Caco-2 (cell line): ENCODE data around the gene TGFBRAP1. TPM values are rescaled to one million over a fixed set of nuclear protein-coding genes. Genes with fewer than 3 reads are reported as not detected.

Experiments
- BruUV-seq: library from RNA; stranded (reverse); fragments of 400-500 nt; replicated peaks from 2 replicates; lab custom pipeline; 2021; lab: Mats Ljungman, UMichigan
- CTCF ChIA-PET: fragments of 300-600 bp; sonication (Branson Sonifier 250); formaldehyde crosslinking; loops from one replicate; lab custom pipeline; 2022; ENCODE audit warnings: antibody characterized with exemption; lab: Charles Lee
- POLR2A ChIA-PET: fragments of 300-600 bp; sonication (Branson Sonifier 250); formaldehyde crosslinking; loops from one replicate; lab custom pipeline; 2022; ENCODE audit warnings: antibody characterized with exemption; lab: Charles Lee
- DNase-seq, 2 experiments: peaks; one replicate each; pipeline versions ENCODE4 v3.0.0 to v3.0.0-alpha.2; 2020 to 2022
- H3K27me3 ChIP-seq: replicated peaks from 2 replicates; pipeline ENCODE4 v1.6.0; 2011; ENCODE audit warnings: low read length; ENCODE audit not compliant: control insufficient read depth, insufficient read depth
- H3K36me3 ChIP-seq: 2 replicates; pipeline ENCODE4 v1.5.1; 2011; ENCODE audit warnings: low read length; ENCODE audit not compliant: control insufficient read depth, insufficient read depth
- H3K4me1 ChIP-seq: fragments of 250-450 bp; sonication (Bioruptor Pico); 2 replicates; pipeline ENCODE4 v1.5.1; 2020; ENCODE audit warnings: mild to moderate bottlenecking
- H3K4me3 ChIP-seq: 2 replicates; pipeline ENCODE4 v1.5.1; 2011; ENCODE audit warnings: low read depth, mild to moderate bottlenecking, control low read depth, low read length
- H3K9me3 ChIP-seq: fragments of 250-450 bp; sonication (Bioruptor Pico); 2 replicates; pipeline ENCODE4 v1.5.1; 2020; ENCODE audit warnings: mild to moderate bottlenecking, moderate library complexity
- H3K27ac Mint-ChIP-seq: one replicate; pipeline ENCODE4 v1.8.0; 2022; ENCODE audit warnings: mixed read lengths; ENCODE audit not compliant: unreplicated experiment
- H3K27me3 Mint-ChIP-seq: one replicate; pipeline ENCODE4 v1.8.0; 2022; ENCODE audit warnings: mixed read lengths; ENCODE audit not compliant: insufficient read depth, unreplicated experiment
- H3K36me3 Mint-ChIP-seq: one replicate; pipeline ENCODE4 v1.8.0; 2022; ENCODE audit warnings: mild to moderate bottlenecking, mixed read lengths; ENCODE audit not compliant: insufficient read depth, unreplicated experiment
- H3K4me1 Mint-ChIP-seq: one replicate; pipeline ENCODE4 v1.8.0; 2022; ENCODE audit warnings: low read depth, mixed read lengths; ENCODE audit not compliant: unreplicated experiment
- H3K4me3 Mint-ChIP-seq: one replicate; pipeline ENCODE4 v1.8.0; 2022; ENCODE audit warnings: mild to moderate bottlenecking, moderate library complexity, mixed read lengths; ENCODE audit not compliant: unreplicated experiment
- H3K9me3 Mint-ChIP-seq: one replicate; pipeline ENCODE4 v1.8.0; 2022; ENCODE audit warnings: mixed read lengths; ENCODE audit not compliant: unreplicated experiment
- intact Hi-C: fragments of 100-400 bp; cut with micrococcal nuclease; formaldehyde crosslinking; loops from one replicate; pipeline ENCODE4 v1.10.0; 2022; ENCODE audit not compliant: unreplicated experiment
- total RNA-seq: library from RNA; stranded (reverse); gene quantifications from 2 replicates; pipeline ENCODE4 v1.2.3, GENCODE V29; 2022
- TF ChIP-seq, protein P1 (sequence below), 2 experiments: fragments of 200-600 bp in 1 of 2; IDR thresholded peaks; 1 replicate in 1 of 2; 2 replicates in 1 of 2; pipeline versions ENCODE4 v1.5.1 to v1.8.0; 2011 to 2022; ENCODE audit warnings: antibody characterized with exemption in 1 of 2, control low read depth in 1 of 2, inconsistent platforms in 1 of 2, low read depth in 1 of 2, low read length in 1 of 2, mild to moderate bottlenecking in 1 of 2, moderate library complexity in 1 of 2; ENCODE audit not compliant: insufficient read depth in 1 of 2, severe bottlenecking in 1 of 2, unreplicated experiment in 1 of 2

The TGFBRAP1 gene
- total RNA-seq, 1 experiment from 2014 or later, result 26.0 TPM

DNA sequence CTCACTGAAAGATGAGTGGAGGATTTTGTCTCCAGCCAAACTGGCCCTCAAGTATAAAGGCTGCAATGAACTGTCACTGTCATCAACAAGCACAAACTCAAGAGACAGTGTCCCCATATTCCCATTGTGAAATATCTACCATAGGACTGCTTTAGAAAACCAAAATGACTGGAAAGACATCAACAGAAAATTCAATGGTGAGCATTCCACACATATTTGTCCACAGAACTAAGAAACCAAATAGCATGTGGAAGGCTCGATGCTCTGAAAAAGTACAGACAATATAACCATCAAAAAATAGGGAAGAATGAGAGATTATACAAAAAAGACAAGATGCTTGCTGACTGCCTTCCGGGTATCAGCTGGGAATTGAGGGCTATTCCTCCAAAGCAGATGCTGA lies 37.6 kb downstream of the TGFBRAP1 start:
- H3K36me3 ChIP-seq, result no peaks in the 10 kb centered on the region
- no TSS peak for BruUV-seq
- Mint-ChIP-seq H3K27ac (no peak overlapping the region), H3K27me3 (no peaks in the 10 kb centered on the region), H3K4me3 (no peak overlapping the region), H3K4me1 (peaks cover 2% of the 10 kb centered on the region), H3K36me3 (peaks cover 44% of the 10 kb centered on the region), H3K9me3 (no peaks in the 10 kb centered on the region)
- no peaks in the 10 kb centered on the region for H3K9me3 ChIP-seq
- no peak for DNase-seq
- no peaks in the 10 kb centered on the region for H3K4me1 ChIP-seq
- TF ChIP-seq, protein P1, sequence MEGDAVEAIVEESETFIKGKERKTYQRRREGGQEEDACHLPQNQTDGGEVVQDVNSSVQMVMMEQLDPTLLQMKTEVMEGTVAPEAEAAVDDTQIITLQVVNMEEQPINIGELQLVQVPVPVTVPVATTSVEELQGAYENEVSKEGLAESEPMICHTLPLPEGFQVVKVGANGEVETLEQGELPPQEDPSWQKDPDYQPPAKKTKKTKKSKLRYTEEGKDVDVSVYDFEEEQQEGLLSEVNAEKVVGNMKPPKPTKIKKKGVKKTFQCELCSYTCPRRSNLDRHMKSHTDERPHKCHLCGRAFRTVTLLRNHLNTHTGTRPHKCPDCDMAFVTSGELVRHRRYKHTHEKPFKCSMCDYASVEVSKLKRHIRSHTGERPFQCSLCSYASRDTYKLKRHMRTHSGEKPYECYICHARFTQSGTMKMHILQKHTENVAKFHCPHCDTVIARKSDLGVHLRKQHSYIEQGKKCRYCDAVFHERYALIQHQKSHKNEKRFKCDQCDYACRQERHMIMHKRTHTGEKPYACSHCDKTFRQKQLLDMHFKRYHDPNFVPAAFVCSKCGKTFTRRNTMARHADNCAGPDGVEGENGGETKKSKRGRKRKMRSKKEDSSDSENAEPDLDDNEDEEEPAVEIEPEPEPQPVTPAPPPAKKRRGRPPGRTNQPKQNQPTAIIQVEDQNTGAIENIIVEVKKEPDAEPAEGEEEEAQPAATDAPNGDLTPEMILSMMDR (IDR thresholded peaks at IDR 0.05; ENCODE audit: insufficient read depth in 1 of 2, low read depth in 1 of 2, low read length in 1 of 2, severe bottlenecking in 1 of 2, unreplicated experiment in 1 of 2), result no peak
- H3K4me3 ChIP-seq, result no peak overlapping the region
- H3K27me3 ChIP-seq, result no peaks in the 10 kb centered on the region
- ChIA-PET CTCF (no interaction called here), POLR2A (no interaction called here)
- intact Hi-C loops, result no loop called here

GRCh38 chr2:105290981-105291660 lies 38.4 kb downstream of the TGFBRAP1 start:
- H3K4me1 Mint-ChIP-seq, result no peaks in the 10 kb centered on the region
- no peaks in the 10 kb centered on the region for H3K27me3 Mint-ChIP-seq
- BruUV-seq, result no TSS peak
- TF ChIP-seq, protein P1 (IDR thresholded peaks at IDR 0.05; ENCODE audit: insufficient read depth in 1 of 2, low read depth in 1 of 2, low read length in 1 of 2, severe bottlenecking in 1 of 2, unreplicated experiment in 1 of 2), result no peak
- no peak overlapping the region for H3K4me3 Mint-ChIP-seq
- no peaks in the 10 kb centered on the region for H3K27me3 ChIP-seq
- no peaks in the 10 kb centered on the region for H3K36me3 ChIP-seq
- no peak for DNase-seq
- H3K9me3 Mint-ChIP-seq, result no peaks in the 10 kb centered on the region
- no peaks in the 10 kb centered on the region for H3K9me3 ChIP-seq
- no peak overlapping the region for H3K27ac Mint-ChIP-seq
- intact Hi-C loops, result no loop called here
- H3K4me3 ChIP-seq, result no peak overlapping the region
- CTCF ChIA-PET, result interaction anchor here (0.6 kb wide), 1 partner anchor 361 kb away, joined by 4 read pairs; no protein-coding TSS in a partner anchor
- peaks cover 42% of the 10 kb centered on the region for H3K36me3 Mint-ChIP-seq
- POLR2A ChIA-PET, result no interaction called here
- H3K4me1 ChIP-seq, result no peaks in the 10 kb centered on the region

DNA sequence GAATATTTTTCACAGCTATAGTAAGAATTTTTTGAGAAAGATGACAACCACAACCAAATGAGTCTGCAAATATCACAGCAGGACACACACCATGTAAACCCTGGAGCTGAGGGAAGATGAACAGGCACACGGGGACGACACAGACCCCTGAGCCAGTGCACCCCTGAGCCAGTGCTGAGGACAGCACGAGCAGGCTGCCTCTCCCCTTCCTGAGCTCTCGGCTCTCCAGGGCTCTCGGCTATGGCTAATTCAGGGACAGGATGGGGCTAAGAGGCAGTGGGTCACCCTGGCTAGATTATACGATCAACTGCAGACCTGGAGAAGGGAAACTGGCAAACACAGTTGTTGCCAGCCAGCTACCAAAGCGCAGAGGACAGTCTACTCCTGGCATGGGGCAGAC lies 41.4 kb downstream of the TGFBRAP1 start:
- ChIA-PET POLR2A (no interaction called here), CTCF (no interaction called here)
- Mint-ChIP-seq H3K27ac (no peak overlapping the region), H3K9me3 (no peaks in the 10 kb centered on the region), H3K4me1 (no peaks in the 10 kb centered on the region), H3K27me3 (no peaks in the 10 kb centered on the region), H3K4me3 (no peak overlapping the region), H3K36me3 (peaks cover 25% of the 10 kb centered on the region)
- Histone ChIP-seq H3K4me1 (no peaks in the 10 kb centered on the region), H3K4me3 (no peak overlapping the region), H3K27me3 (no peaks in the 10 kb centered on the region), H3K9me3 (no peaks in the 10 kb centered on the region), H3K36me3 (no peaks in the 10 kb centered on the region)
- intact Hi-C loops, result no loop called here
- BruUV-seq, result no TSS peak
- TF ChIP-seq, protein P1 (IDR thresholded peaks at IDR 0.05; ENCODE audit: insufficient read depth in 1 of 2, low read depth in 1 of 2, low read length in 1 of 2, severe bottlenecking in 1 of 2, unreplicated experiment in 1 of 2), result no peak
- DNase-seq, result no peak
